ENCODE results near the gene NUP35.
"Not testable (repeated sequence)": the region's sequence is repeated elsewhere in the genome, so short reads cannot be mapped to it uniquely, and the experiment has no call there.

NUP35 gene

GRCh38 chr2:183148955-183149354 lies 24.7 kb downstream of the NUP35 start:
- no peak for DNase-seq

GRCh38 chr2:183149489-183149888 lies 25.2 kb downstream of the NUP35 start:
- no peak for DNase-seq

GRCh38 chr2:183152280-183152679 lies 28.0 kb downstream of the NUP35 start:
- not testable (repeated sequence) for DNase-seq

GRCh38 chr2:183153967-183154366 lies 29.7 kb downstream of the NUP35 start:
- DNase-seq = no peak

GRCh38 chr2:183154772-183155171 lies 30.5 kb downstream of the NUP35 start:
- DNase-seq = not testable (repeated sequence)

DNA sequence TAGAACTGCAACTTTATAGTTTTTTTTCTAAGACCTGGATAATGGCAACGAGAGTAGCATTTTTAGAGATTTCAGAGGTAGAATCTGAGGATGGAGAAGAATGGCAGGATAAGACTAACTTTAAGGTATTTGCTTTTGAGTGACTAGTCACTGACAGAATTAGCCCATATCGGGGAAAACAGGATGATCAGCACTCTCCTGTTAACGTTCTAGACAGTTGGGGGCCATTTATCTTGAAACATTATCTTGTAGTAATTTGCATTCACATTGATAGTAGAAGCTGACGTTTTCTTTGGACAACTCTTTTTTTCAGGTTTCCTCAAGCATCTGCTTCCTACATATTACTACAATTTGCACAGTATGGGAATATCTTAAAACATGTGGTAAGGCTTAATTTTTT lies 32.9 kb downstream of the NUP35 start:
- no peak for DNase-seq

DNA sequence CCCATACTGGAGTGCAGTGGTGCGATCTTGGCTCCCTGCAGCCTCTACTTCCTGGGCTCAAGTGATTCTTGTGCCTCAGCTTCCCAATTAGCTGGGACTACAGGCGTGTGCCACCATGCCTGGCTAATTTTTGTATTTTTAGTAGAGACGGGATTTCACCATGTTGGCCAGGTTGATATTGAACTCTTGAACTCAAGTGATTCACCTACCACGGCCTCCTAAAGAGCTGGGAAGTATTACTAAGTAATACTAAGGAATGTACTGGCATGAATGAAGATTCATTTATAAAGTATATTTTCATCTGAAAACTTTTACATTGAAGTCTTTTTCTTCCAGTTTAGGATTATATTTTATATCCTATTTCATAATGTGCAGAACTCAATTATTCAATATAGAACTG lies 38.1 kb downstream of the NUP35 start:
- no peak for DNase-seq

DNA sequence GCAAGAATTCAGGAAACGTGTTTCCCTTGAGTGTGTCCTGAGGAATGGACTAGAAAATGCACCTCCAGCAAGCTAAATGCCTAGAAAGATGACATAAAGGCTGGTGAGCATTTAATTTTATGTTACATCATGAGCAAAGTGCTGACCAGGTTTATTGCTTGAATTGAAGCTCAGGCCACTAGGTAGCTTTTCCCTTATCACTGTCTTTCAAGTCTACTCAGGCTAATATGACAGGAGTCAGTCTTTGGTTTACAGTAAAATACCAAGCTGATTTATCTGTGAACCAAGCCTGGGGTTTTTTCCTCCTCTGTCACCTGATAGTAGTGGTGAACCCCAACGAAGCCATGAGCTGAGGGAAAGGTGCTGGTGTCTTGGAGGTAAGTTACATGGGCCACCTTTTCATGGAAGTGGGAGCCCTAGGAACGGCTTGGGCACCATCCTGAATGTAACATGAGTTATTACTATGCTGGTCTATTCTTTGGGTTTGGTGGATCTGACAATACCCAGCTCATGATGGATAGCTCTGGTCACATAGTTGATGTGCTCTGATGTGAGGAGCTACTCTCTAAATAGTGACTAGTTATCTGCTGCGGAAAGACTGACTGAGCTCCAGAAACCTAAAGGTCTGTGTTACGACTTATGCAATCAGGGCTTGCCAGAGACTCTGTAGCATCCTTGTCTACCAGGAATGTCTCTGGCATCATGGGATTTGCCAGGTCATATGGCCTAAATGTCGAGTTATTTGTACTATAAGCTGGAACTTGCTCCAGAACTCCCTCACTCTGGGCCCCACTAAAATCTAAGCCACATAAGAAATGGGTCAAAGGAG lies 39.8 kb downstream of the NUP35 start:
- DNase-seq = no peak

- DNase-seq = no peak
Measured at GRCh38 chr2:183164650-183165015, 40.4 kb downstream of the NUP35 start.

GRCh38 chr2:183166210-183166609 lies 42.0 kb downstream of the NUP35 start:
- DNase-seq = no peak

- not testable (repeated sequence) for DNase-seq
Measured at GRCh38 chr2:183166976-183167375, 42.7 kb downstream of the NUP35 start.

DNA sequence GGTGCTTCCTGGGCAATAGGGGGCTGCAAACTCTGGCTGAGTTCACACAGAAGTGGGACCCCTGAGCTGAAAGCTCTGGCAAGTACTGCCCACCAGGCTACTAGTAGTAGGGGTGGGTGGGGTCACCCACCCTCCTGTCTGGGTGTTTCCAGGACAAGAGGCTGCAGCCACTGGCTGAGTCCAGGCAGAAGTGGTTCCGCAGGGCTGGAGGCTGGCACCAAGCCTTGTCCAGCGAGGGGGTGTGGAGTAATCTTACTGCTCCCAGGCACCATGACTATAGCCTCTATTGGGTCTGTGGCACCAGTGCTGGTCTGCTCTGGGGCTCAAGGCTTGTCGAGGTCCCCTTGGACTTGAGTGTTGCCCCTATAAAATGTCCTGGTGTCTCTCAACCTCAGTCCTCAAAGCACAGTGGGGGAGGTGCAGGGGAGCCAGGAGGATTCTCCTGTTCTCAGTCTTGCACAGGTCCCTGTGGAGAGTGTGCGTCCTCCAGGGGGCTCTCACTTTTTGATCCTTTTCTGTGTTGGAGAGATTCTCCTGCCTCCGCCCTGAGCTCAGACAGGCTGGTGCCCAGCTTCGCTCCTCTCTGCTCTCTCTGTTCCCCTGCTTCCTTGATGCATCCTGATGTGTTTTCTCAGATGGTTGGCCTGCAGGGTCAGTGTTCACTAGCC lies 48.1 kb downstream of the NUP35 start:
- DNase-seq = no peak

DNA sequence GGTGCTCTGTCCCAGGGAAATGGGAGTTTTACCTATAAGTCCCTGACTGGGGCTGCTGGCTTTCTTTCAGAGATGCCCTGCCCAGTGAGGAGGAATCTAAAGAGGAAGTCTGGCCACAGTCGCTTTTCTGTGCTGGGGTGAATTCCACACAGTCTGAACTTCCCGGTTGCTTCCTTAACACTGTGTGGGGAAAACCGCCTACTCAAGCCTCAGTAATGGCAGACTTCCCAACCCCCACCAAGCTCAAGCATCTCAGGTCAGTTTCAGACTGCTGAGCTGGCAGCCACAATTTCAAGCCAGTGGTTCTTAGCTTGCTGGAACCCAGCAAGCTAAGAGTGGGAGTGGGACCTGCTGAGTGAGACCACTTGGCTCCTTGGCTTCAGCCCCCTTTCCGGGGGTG lies 54.9 kb downstream of the NUP35 start:
- no peak for DNase-seq

DNA sequence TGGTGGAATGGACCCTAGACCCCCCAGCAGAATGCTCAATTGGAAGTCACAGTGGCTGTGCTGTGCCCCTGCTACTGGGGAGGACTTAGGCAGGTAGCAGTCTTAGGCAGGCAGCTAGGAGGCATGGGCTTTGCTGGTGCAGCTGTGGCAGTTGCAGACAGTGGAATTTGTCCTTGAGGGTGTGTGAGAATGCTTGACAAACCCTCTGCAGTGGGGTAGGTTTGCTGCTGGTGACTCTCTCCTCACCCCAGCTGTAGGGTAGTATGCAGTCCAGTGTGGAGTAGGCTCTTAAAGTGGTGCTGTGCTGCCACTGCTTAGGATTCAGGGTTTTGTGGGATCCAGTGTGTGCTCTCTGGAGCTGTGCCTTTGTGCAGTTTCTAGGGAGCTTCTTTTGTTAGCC lies 61.3 kb downstream of the NUP35 start:
- DNase-seq = no peak

DNA sequence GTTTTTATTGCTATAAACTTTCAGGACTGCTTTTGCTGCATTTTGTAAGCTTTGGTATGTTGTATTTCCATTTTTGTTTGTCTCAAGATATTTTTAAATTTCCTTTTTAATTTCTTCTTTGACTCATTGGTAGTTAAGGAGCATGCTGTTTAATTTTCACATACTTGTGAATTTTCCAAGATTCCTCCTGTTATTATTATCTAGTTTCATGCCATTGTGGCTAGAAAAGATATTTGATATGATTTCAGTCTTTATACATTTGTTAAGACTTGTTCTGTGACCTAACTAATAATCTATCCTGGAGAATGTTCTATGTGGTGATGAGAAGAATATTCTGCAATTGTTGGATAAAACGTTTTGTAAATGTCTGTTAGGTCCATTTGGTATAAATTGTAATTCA lies 62.1 kb downstream of the NUP35 start:
- no peak for DNase-seq

DNA sequence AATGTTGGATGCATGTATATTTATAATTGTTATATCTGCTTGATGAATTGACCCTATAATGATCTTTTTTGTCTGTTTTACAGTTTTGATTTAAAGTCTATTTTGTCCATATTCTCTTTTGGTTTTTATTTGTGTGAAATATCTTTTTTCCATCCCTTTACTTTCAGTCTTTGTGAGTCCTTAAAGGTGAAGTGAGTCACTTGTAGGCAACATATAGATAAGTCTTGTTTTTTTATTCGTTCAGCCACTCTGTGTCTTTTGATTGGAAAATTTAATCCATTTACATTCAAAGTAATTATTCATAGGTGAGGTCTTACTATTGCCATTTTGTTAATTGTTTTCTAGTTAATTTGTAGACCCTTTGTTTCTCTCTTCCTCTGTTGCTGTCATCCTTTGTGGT lies 62.5 kb downstream of the NUP35 start:
- no peak for DNase-seq

DNA sequence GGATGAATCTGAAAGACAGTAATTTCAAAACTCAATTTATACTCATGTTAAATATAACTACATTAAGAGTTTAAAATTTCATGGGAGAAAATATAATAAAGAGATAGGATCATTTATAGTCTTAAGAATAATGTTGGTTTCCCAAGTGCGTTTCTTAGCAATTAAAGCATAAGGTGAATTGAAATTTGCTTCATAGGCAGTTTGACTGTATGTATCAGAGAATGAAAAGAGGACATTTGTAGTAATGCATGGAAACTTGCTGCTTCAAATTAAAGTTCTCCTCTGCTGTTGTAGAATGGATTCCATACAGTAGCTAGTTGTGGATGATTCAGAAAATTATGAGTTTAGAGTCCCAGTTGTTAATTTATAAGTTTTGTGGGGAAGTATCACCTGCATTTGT lies 68.1 kb downstream of the NUP35 start:
- DNase-seq = no peak

DNA sequence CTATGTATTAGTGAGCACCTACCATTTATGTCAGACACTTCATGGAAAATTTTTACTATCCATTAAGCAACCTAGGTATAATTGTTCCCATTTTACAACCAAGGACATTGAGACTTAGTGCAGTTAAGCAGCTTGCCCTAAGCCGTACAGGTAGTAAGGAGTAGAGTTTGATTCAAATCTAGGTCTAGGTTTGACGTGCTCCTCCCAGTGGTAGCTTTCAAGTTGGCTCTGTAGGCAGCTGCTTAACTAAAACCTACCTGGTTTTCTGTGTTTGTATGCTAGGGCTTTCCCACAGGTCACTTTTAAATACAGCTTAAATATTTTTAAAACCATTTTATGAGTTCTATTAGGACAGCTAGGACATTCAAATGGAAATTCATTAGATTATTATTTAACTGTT lies 69.7 kb downstream of the NUP35 start:
- no peak for DNase-seq

DNA sequence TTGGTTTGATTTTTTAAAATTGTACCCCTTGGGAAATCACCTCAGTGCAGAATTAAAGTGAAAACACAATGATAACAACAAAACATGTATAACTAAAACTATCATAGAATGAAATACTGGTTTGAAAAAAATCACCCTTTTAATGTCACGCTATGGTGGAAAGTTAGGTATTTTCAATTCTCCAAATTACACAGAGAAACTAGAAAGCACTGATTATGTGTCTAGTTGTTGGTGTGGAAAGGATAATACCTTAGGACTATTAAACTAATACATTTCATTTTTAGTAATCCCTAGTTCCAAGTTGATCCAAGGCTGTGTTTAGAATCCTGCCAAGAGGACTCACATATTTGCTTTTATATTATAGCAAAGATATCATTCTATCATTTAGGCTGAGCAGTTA lies 71.2 kb downstream of the NUP35 start:
- DNase-seq = no peak

GRCh38 chr2:183195998-183196409 lies 71.8 kb downstream of the NUP35 start:
- no peak for DNase-seq

DNA sequence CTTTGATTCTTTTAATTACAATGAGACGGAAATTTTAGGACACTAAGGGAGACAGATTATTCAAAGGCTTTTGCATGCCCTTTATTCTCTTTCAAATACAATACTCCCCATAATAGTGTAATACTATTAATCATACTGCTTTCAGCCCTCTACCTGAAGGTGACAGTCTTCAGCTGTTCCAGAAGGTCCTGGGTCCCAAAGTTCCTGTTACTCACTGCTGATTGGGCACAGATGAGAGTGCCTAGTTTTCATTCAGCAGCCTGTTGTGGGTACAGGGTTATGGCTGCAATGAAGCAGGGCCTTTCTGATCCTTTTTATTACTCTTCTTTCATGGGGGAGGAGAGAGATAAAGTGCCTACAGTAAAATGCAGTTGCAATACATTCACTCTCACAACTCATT lies 80.2 kb downstream of the NUP35 start:
- DNase-seq = no peak

- DNase-seq = no peak
Measured at GRCh38 chr2:183207110-183207509, 82.9 kb downstream of the NUP35 start.

DNA sequence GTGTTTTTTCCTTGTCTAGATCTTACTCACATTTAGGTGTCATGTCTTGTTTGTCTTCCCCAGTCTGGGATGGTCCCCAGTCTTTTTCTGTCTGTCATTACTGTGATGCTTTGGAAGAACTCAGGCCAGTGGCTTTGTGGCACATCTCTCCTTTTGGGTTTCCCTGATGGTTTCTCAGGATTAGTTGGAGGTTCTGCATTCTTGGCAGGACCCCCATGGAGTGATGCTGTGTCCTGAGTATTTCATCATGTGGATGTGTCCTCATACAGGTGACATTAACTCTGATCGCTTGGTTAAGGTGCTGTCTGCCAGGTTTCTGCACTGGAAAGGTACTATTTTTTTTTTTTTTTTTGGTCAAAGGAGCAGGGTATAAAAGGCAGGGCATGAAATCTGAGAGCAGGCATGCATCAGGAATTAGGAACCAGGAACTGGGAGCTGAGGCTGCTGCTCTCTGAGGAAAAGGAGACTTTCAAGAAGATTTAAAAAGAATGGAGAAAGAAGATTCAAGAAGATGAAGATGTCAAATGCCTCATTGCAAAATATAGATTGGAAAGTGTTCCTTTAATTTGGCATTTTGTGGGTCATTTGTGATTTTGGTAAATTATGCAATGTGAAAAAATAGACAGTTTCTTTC lies 85.3 kb downstream of the NUP35 start:
- DNase-seq = no peak

Measured in T1000 (cell line).